Measurements from ENCODE around the gene KLRD1.

DNA sequence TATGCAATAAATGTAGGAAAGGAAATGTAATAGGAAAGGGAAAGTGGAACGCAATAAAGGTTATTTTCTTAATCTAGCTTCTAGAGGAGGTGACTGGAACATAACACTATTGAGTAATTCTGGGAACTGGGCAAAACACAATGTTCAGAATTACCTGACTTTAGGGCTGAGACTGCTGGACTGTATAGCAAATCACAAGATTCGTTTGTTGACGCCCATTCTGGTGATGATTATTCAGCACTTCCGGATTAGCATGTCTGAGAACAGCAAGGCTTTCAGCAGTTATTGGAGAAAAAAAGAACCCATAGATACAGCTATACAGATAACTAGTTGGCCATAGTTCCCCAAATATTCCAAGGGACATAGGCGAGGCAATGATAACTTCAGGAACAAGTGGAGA lies 2.3 kb upstream of the KLRD1 start:
- no peak for TF ChIP-seq EZH2 (IDR thresholded peaks at IDR 0.05; ENCODE audit: low read length, missing control alignments)
- TF ChIP-seq, protein P1, sequence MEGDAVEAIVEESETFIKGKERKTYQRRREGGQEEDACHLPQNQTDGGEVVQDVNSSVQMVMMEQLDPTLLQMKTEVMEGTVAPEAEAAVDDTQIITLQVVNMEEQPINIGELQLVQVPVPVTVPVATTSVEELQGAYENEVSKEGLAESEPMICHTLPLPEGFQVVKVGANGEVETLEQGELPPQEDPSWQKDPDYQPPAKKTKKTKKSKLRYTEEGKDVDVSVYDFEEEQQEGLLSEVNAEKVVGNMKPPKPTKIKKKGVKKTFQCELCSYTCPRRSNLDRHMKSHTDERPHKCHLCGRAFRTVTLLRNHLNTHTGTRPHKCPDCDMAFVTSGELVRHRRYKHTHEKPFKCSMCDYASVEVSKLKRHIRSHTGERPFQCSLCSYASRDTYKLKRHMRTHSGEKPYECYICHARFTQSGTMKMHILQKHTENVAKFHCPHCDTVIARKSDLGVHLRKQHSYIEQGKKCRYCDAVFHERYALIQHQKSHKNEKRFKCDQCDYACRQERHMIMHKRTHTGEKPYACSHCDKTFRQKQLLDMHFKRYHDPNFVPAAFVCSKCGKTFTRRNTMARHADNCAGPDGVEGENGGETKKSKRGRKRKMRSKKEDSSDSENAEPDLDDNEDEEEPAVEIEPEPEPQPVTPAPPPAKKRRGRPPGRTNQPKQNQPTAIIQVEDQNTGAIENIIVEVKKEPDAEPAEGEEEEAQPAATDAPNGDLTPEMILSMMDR (conservative IDR thresholded peaks at IDR 0.05 in 1 of 2, IDR thresholded peaks at IDR 0.05 in 1 of 2; ENCODE audit: low read depth in 1 of 2, low read length in 2 of 2): no peak
